Adipocyte (in vitro differentiated cells): ENCODE data around the gene TP53RK.
A peak's percentile ranks its signal among the peaks of the same experiment; 100 is the strongest.

Experiments
- DNase-seq: peaks from one replicate; pipeline ENCODE4 v3.0.0-alpha.2; 2015; ENCODE audit warnings: low read depth
- H3K27me3 ChIP-seq: replicated peaks from 2 replicates; pipeline ENCODE4 v1.7.0; 2013; ENCODE audit warnings: mild to moderate bottlenecking, low read length, moderate library complexity; ENCODE audit not compliant: control insufficient read depth, insufficient read depth
- H3K36me3 ChIP-seq: 2 replicates; pipeline ENCODE4 v1.7.0; 2013; ENCODE audit warnings: low read length, mild to moderate bottlenecking, moderate library complexity; ENCODE audit not compliant: control insufficient read depth, insufficient read depth, severe bottlenecking
- H3K4me1 ChIP-seq: 2 replicates; pipeline ENCODE4 v1.7.0; 2013; ENCODE audit warnings: mild to moderate bottlenecking, low read length, moderate library complexity; ENCODE audit not compliant: control insufficient read depth, insufficient read depth
- H3K4me3 ChIP-seq: 2 replicates; pipeline ENCODE4 v1.7.0; 2013; ENCODE audit warnings: mild to moderate bottlenecking, low read length, moderate library complexity
- H3K9ac ChIP-seq: 2 replicates; pipeline ENCODE4 v1.7.0; 2013; ENCODE audit warnings: mild to moderate bottlenecking, low read length, moderate library complexity
- H3K9me3 ChIP-seq: 2 replicates; pipeline ENCODE4 v1.7.0; 2013; ENCODE audit warnings: mild to moderate bottlenecking, low read length, moderate library complexity; ENCODE audit not compliant: control insufficient read depth

Gene TP53RK

DNA sequence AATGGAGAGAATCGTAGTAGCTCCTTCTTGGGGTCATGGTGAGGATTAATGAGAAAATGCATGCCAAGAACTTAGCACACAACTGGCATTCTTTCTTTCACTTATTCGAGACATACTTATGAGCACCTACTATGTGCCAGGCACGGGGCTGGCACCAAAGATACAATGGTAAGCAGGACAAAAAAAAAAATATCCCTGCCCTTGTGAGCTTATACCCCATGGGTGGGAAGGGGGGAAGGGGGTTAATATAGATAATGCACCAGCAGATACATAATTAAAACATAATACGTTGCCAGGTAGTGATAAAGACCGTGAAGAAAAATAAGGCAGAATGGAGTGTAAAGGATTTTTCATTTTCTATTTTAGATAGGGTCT lies 46.3 kb downstream of the TP53RK start:
- Histone ChIP-seq H3K4me3 (no peak overlapping the region), H3K36me3 (no peaks in the 10 kb centered on the region), H3K27me3 (peaks cover 5% of the 10 kb centered on the region), H3K9me3 (no peaks in the 10 kb centered on the region), H3K4me1 (peaks cover 3% of the 10 kb centered on the region), H3K9ac (no peak overlapping the region)
- DNase-seq: no peak

DNA sequence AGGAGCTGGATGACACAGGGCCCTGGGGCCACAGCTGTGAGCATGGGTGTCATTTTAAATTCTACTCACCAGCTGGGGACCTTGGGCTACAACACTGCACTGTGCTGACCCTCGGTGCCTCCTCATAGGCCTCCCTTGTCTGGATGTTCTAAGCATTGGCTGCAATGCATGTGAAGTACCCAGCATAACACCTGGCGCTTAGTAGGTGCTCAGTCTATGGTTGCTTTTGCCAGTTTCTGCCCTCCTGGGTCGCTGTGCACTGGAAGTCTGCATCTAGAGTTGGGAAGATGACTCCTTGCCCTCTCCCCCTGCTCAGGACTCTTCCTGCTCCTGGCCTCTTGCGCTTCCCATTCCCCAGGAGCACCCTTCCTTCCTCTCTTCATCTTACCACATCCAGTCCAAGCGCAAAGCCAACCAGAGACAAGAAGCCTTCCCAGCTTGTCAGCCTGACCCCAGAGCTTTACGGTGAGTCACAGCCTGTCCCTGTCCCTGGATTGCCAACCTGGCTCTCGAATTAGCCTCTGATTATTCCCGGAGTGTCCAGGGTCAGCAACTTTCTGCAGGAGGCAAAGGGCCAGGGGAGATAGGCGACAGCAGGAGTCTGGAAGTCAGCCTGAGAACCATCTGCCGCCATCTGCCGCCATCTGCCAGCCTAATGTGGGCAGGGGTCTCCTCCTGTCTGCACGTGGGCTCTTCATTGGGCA lies 46.8 kb downstream of the TP53RK start:
- Histone ChIP-seq H3K9ac (no peak overlapping the region), H3K9me3 (no peaks in the 10 kb centered on the region), H3K27me3 (peaks cover 5% of the 10 kb centered on the region), H3K4me1 (peaks cover 3% of the 10 kb centered on the region), H3K4me3 (no peak overlapping the region), H3K36me3 (no peaks in the 10 kb centered on the region)
- DNase-seq: no peak

DNA sequence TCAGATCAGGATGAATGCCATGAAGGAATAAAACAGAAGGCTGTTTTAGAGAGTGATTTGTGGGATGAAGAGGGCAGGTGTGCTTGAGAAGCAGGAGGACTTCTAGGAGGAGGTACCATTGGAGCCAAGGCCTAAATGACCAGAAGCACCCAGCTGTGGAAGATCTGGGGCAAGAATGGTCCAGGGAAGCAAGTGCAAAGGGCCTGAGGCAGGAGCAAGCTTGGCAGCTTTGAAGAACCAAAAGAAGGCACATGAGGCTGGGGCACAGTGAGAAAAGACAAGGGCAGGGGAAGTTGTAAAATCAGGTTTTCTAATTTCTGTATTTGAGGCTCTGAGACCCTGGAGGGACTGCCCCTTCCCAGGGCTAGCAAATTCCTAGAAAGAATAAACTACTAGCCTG lies 47.8 kb downstream of the TP53RK start:
- Histone ChIP-seq H3K36me3 (no peaks in the 10 kb centered on the region), H3K27me3 (peaks cover 5% of the 10 kb centered on the region), H3K4me1 (peaks cover 2% of the 10 kb centered on the region), H3K9ac (no peak overlapping the region), H3K9me3 (no peaks in the 10 kb centered on the region), H3K4me3 (no peak overlapping the region)
- DNase-seq: no peak

DNA sequence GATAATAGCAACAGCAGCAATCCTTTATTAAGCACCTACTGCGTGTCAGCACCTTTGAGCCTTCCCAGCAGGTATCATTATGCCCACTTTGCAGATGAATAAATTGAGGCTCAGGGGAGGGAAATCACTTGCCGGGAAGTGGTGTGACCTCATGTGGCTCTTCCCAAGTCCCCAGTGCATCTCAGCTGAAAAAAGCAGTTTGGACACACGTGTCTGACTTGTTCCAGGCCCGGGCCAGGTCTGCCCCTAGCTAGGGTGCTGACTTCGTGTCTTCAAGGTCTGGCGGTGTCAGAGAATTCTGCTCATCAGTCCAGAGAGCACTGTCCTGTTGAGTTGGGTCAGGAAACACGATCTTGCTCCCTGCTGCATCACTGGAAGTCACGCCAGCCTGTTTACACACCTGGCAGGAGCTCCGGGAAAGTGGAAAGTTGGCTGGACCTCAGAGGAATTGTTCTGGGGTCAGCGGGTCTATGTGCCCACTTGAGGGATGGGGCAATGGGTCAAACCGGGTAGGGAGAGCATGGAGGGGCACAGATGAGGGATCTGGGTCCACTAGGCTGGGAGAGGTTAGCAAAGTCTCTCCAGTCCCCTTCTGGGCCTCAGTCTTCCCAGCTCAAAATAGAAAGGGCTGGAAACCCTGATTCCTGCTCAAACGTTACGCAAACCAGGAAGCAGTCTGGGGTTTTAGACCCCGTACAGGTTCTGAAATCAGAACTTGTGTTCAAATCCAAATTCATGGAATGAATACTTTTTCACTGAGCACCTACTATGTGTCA lies 48.5 kb downstream of the TP53RK start:
- Histone ChIP-seq H3K9ac (no peak overlapping the region), H3K9me3 (no peaks in the 10 kb centered on the region), H3K27me3 (peaks cover 5% of the 10 kb centered on the region), H3K36me3 (no peaks in the 10 kb centered on the region), H3K4me3 (no peak overlapping the region), H3K4me1 (no peaks in the 10 kb centered on the region)
- no peak for DNase-seq

DNA sequence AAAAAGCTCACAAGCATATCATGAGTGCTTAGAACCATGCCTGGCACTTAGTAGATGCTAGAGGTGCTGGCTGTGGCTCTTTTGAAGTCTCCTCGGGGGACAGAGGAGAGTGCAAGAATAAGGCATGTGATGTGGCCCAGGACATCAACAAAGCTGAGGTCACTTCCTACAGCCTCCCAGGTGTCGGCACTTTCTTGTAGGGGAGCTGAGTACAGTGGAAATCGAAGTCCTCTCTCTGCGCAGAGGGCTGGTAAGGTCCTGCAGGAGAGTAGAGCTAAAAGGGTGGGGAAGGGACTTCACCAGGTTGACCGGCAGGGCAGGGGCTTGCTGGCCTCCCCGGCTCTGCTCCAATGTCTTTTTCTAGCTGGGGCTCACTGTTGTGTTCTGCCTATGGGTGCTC lies 49.2 kb downstream of the TP53RK start:
- H3K9me3 ChIP-seq: no peaks in the 10 kb centered on the region
- peaks cover 5% of the 10 kb centered on the region for H3K27me3 ChIP-seq
- H3K4me1 ChIP-seq: no peaks in the 10 kb centered on the region
- H3K9ac ChIP-seq: no peak overlapping the region
- H3K4me3 ChIP-seq: no peak overlapping the region
- DNase-seq: no peak
- H3K36me3 ChIP-seq: no peaks in the 10 kb centered on the region

DNA sequence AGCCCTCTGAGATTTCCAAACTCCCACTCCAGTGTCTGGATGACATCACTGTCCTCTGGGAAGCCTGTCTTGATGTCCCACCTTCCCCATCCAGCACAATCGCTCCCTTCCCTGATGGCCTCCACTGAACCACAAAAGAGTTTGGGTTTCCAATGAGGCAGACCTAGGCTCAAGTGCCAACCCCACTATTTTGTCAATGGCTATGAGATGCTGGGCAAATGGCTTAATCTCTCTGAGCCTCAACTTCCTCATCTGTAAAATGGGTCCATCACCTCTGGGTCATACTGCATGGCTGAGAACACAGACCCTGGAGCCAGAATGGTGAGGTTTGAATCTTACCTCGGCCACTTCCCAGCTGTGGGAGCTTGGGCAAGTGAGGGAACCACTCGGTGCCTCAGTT lies 49.7 kb downstream of the TP53RK start:
- Histone ChIP-seq H3K36me3 (no peaks in the 10 kb centered on the region), H3K27me3 (peaks cover 5% of the 10 kb centered on the region), H3K4me3 (no peak overlapping the region), H3K4me1 (no peaks in the 10 kb centered on the region), H3K9me3 (no peaks in the 10 kb centered on the region), H3K9ac (no peak overlapping the region)
- no peak for DNase-seq

DNA sequence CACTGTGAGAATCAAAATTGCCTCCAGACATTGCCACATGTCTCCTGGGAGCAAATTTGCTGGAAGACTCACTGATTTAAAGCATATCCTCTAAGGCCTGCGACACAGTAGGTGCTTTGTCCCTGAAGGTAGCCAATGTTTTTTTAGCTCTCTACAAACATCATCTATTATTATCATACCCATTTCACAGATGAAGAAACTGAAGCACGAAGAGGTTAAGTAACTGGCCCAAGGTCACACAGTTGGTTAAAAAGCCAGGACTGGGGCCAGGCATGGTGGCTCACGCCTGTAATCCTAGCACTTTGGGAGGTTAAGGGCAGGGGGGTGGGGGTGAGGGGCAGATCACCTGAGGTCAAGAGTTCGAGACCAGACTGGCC lies 50.4 kb downstream of the TP53RK start:
- Histone ChIP-seq H3K4me1 (no peaks in the 10 kb centered on the region), H3K36me3 (no peaks in the 10 kb centered on the region), H3K27me3 (peaks cover 5% of the 10 kb centered on the region), H3K4me3 (no peak overlapping the region), H3K9ac (no peak overlapping the region), H3K9me3 (no peaks in the 10 kb centered on the region)
- DNase-seq: no peak

DNA sequence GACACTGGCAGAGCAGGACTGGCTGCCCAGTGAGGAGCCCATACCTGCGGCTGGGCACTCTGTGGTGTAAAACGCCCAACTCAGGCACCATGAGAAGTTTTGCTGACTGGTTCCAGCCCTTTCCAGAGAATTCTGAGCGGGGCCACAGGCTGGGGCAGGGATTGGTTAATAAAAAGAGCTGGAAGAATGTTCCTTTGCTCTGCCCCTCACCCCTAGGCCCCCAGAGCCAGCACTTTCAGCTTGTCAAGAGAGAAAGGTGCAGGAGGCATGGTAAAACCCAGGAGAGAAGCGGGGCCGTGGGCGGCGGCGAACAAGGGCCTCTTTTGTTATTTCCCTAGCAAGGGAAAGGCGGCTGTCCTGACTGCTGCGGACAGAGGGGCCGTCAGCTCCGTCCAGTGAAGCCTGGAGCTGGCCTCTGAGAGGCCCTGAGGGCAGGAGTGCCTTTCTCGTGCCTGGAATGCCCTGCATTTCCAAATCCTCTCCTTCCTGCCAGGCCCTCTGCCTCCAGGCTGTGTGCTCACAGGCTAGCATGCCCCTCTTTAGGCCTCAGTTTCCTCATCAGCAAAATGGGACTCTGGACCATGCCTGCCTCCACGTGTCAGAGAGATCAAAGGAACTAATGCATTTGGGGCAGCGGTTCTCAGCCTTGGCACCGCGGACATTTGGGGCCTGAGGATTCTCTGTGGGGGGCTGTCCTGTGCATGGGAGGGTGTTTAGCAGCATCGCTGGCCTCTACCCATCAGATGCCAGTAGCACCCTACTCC lies 50.9 kb downstream of the TP53RK start:
- Histone ChIP-seq H3K27me3 (peaks cover 5% of the 10 kb centered on the region), H3K9me3 (no peaks in the 10 kb centered on the region), H3K4me1 (no peaks in the 10 kb centered on the region), H3K36me3 (no peaks in the 10 kb centered on the region), H3K9ac (no peak overlapping the region), H3K4me3 (no peak overlapping the region)
- peak; percentile 12 for DNase-seq

DNA sequence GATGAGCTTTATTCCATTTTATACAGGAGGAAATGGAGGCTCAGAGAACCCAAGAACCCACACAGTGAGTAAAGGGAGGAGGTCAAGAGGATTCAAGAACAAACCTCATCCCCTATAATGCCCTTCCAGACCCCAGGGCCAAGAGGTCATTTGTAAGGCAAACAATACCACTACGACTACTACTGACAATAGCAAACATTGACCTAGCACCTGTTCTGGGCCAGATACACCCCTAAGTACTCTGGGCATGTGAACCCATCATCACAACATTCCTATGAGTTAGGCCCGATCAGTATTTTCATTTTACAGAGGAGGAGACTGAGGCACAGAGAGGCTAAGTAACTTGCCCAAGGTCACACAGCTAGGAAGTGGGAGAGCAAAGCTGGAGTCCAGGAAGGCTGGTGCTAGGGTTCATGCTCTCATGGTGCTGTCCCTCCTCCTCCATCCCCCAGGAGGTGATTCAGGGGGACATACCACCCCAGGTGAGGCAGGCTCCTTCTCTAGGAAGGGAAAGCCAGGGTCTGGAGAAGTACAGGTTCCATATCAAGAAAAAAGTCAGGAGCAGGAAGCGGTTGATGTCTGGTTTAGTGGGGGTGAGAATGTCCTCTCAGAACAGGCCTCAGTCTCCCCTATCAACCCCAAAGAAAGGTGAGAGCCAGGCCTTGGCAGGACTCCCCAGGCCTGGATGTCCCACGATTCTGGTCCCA lies 51.7 kb downstream of the TP53RK start:
- Histone ChIP-seq H3K9ac (no peak overlapping the region), H3K4me3 (no peak overlapping the region), H3K36me3 (no peaks in the 10 kb centered on the region), H3K9me3 (no peaks in the 10 kb centered on the region), H3K27me3 (peaks cover 5% of the 10 kb centered on the region), H3K4me1 (no peaks in the 10 kb centered on the region)
- no peak for DNase-seq

DNA sequence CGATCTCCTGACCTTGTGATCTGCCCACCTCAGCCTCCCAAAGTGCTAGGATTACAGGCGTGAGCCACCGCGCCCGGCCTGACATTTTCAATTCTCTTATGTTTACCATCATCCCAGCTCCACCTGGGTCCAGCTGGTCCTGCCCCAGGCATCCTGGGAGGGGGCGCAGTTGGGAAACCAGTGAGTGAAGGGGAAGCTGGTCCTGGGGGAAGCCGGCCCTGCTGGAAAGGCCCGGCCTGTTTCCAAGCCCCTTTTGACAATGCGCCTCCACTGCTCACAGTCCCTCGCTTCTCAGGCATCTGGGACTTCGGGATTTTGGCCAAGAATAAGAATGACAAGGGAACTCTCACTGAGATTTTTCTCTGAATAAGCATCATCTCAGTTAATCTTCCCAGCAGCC lies 52.2 kb downstream of the TP53RK start:
- Histone ChIP-seq H3K4me1 (no peaks in the 10 kb centered on the region), H3K4me3 (no peak overlapping the region), H3K9me3 (no peaks in the 10 kb centered on the region), H3K27me3 (peaks cover 5% of the 10 kb centered on the region), H3K36me3 (no peaks in the 10 kb centered on the region), H3K9ac (no peak overlapping the region)
- no peak for DNase-seq

DNA sequence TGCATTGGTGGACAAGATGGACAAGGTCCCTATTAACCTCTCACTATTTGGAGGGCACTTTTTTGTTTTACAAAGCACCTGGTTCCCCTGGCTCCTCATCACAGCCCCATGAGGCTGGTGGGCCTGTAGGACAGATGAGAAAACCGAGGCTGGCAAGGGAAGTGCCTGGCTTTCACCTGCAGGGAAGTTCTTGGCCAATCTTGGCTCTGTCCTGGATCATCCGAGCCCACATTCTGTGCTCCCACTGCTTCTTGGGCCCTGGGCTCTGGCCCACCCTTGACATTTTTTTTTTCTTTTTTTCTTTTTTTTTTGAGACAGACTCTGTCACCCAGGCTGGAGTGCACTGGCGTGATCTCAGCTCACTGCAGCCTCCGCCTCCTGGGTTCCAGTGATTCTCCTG lies 52.7 kb downstream of the TP53RK start:
- no peaks in the 10 kb centered on the region for H3K4me1 ChIP-seq
- H3K9me3 ChIP-seq: no peaks in the 10 kb centered on the region
- no peak overlapping the region for H3K4me3 ChIP-seq
- no peaks in the 10 kb centered on the region for H3K36me3 ChIP-seq
- DNase-seq: no peak
- H3K9ac ChIP-seq: no peak overlapping the region
- H3K27me3 ChIP-seq: peaks cover 5% of the 10 kb centered on the region
